Gastrocnemius medialis (tissue), 4 donors: ENCODE results near the gene IQSEC1. TPM values are rescaled to one million over a fixed set of nuclear protein-coding genes. Genes with fewer than 3 reads are reported as not detected.
A peak's percentile ranks its signal among the peaks of the same experiment; 100 is the strongest.

Experiments used
- ATAC-seq, 2 donors: fragments of 150-250 bp; one replicate each; pipeline ENCODE4 v1.9.1; 2016
- DNase-seq, 2 donors: peaks; one replicate each; pipeline ENCODE4 v3.0.0-alpha.2; 2019
- H3K27ac ChIP-seq, 4 donors: fragments of 200-600 bp; sonication (generic); 1 replicate in 1 of 4; 2 replicates in 3 of 4; pipeline ENCODE4 v1.5.1; 2016 to 2018; ENCODE audit warnings: mild to moderate bottlenecking in 2 of 4, moderate library complexity in 1 of 4
- H3K27me3 ChIP-seq, 3 donors: fragments of 200-600 bp; sonication (generic) in 2 of 3; 1 replicate in 1 of 3; 2 replicates in 2 of 3; pipeline versions ENCODE4 v1.5.1 to v1.6.0; 2016 to 2019; ENCODE audit warnings: mild to moderate bottlenecking in 1 of 3, moderate library complexity in 1 of 3
- H3K36me3 ChIP-seq, 2 donors: fragments of 200-600 bp; sonication (generic) in 1 of 2; one replicate each; pipeline ENCODE4 v1.5.1; 2017 to 2018
- H3K4me1 ChIP-seq, 2 donors: fragments of 200-600 bp; sonication (generic) in 1 of 2; one replicate each; pipeline ENCODE4 v1.5.1; 2016 to 2017; ENCODE audit warnings: mild to moderate bottlenecking in 2 of 2
- H3K4me3 ChIP-seq, 4 donors: fragments of 200-600 bp; sonication (generic) in 3 of 4; 1 replicate in 1 of 4; 2 replicates in 3 of 4; pipeline ENCODE4 v1.5.1; 2016 to 2019; ENCODE audit warnings: mild to moderate bottlenecking in 2 of 4
- H3K9me3 ChIP-seq, 3 donors: fragments of 200-600 bp; sonication (generic) in 2 of 3; 1 replicate in 1 of 3; 2 replicates in 2 of 3; pipeline ENCODE4 v1.5.1; 2016 to 2019
- CTCF ChIP-seq, 5 experiments: fragments of 450-650 bp in 3 of 5; fragments of 200-600 bp in 2 of 5; sonication (generic) in 2 of 5; IDR thresholded peaks in 4 of 5; conservative IDR thresholded peaks in 1 of 5; 1 replicate in 4 of 5; 2 replicates in 1 of 5; pipeline ENCODE4 v1.5.1; 2016 to 2019; ENCODE audit warnings: antibody characterized with exemption in 5 of 5, mild to moderate bottlenecking in 3 of 5, moderate library complexity in 3 of 5
- POLR2A ChIP-seq, 2 donors: fragments of 450-650 bp; IDR thresholded peaks; one replicate each; pipeline ENCODE4 v1.6.1; 2017; ENCODE audit warnings: antibody characterized with exemption in 2 of 2, mild to moderate bottlenecking in 2 of 2, moderate library complexity in 2 of 2
- in situ Hi-C, 4 donors: fragments of 200-750 bp; cut with MboI; loops; one replicate each; pipeline versions ENCODE4 v1.15.0 to v1.8.0; 2017; ENCODE audit warnings: low sequenced_read_pairs in 4 of 4
- intact Hi-C: fragments of 100-400 bp; cut with DNase I; formaldehyde crosslinking; loops from one replicate; pipeline ENCODE4 v1.15.1; 2023; ENCODE audit warnings: low total_unique reads
- total RNA-seq, 4 donors: library from RNA; depleted of rRNA; stranded (reverse); fragments of >200 nt; gene quantifications; one replicate each; pipeline versions ENCODE4 v1.1.0 to v1.2.3, GENCODE V29; 2016

The IQSEC1 gene
- total RNA-seq, 4 donors from 2014 or later, result 15.2 to 31.3 (median 28.0) TPM

- TF ChIP-seq POLR2A (IDR thresholded peaks at IDR 0.05), result no peak
- TF ChIP-seq CTCF (IDR thresholded peaks at IDR 0.05 in 4 of 5, conservative IDR thresholded peaks at IDR 0.05 in 1 of 5), result no peak
- Histone ChIP-seq H3K4me3 (no peak overlapping the region), H3K36me3 (no peaks in the 10 kb centered on the region), H3K27me3 (no peaks in the 10 kb centered on the region), H3K4me1 (peaks cover 31 to 44% of the 10 kb centered on the region in 2 donors), H3K27ac (peak overlapping the region in 3 of 4 donors; percentile 1 to 65 (median 22)), H3K9me3 (no peaks in the 10 kb centered on the region)
- intact Hi-C loops (no loop called here), in situ Hi-C loops (loop anchor here (10.0 to 25.0 kb wide), 3 partner anchors 52 to 99 kb away; no protein-coding TSS in a partner anchor)
- no peak for ATAC-seq
- DNase-seq, result no peak
These were observed 86.7 kb downstream of the IQSEC1 start for GRCh38 chr3:12986521-12986920.

- Histone ChIP-seq H3K4me1 (peaks cover 28 to 42% of the 10 kb centered on the region in 2 donors), H3K27me3 (no peaks in the 10 kb centered on the region), H3K27ac (peak overlapping the region in 2 of 4 donors; percentile 22 to 65), H3K4me3 (no peak overlapping the region), H3K9me3 (no peaks in the 10 kb centered on the region), H3K36me3 (no peaks in the 10 kb centered on the region)
- DNase-seq (no peak), ATAC-seq (no peak)
- in situ Hi-C loops, result loop anchor here (10.0 to 25.0 kb wide), 3 partner anchors 51 to 99 kb away; no protein-coding TSS in a partner anchor
- TF ChIP-seq CTCF (IDR thresholded peaks at IDR 0.05 in 4 of 5, conservative IDR thresholded peaks at IDR 0.05 in 1 of 5), result no peak
- TF ChIP-seq POLR2A (IDR thresholded peaks at IDR 0.05), result no peak
- intact Hi-C loops, result no loop called here
These were observed 87.2 kb downstream of the IQSEC1 start for GRCh38 chr3:12986031-12986430.

- intact Hi-C loops (loop anchor here (2.0 kb wide), 1 partner anchor 16 kb away; no protein-coding TSS in a partner anchor), in situ Hi-C loops (loop anchor here (10.0 to 25.0 kb wide), 3 partner anchors 50 to 98 kb away; no protein-coding TSS in a partner anchor)
- peaks cover 28 to 40% of the 10 kb centered on the region in 2 donors for H3K4me1 ChIP-seq
- no peaks in the 10 kb centered on the region for H3K27me3 ChIP-seq
- H3K36me3 ChIP-seq, result no peaks in the 10 kb centered on the region
- peak overlapping the region in 3 of 4 donors; percentile 1 to 65 (median 34) for H3K27ac ChIP-seq
- DNase-seq (peak in 1 of 2 donors; percentile 52), ATAC-seq (peak in 1 of 2 donors; percentile 28)
- H3K9me3 ChIP-seq, result no peaks in the 10 kb centered on the region
- no peak overlapping the region for H3K4me3 ChIP-seq
- TF ChIP-seq CTCF (IDR thresholded peaks at IDR 0.05 in 4 of 5, conservative IDR thresholded peaks at IDR 0.05 in 1 of 5) (no peak), POLR2A (IDR thresholded peaks at IDR 0.05) (no peak)
These were observed 88.1 kb downstream of the IQSEC1 start for GRCh38 chr3:12985148-12985547.

- H3K27ac ChIP-seq, result peak overlapping the region; percentile 24 to 56 (median 30)
- intact Hi-C loops (loop anchor here (1.0 to 2.0 kb wide), 3 partner anchors 15 to 116 kb away; no protein-coding TSS in a partner anchor), in situ Hi-C loops (loop anchor here (10.0 to 25.0 kb wide), 3 partner anchors 49 to 97 kb away; no protein-coding TSS in a partner anchor)
- ATAC-seq (peak; percentile 92 to 95), DNase-seq (peak in 1 of 2 donors; percentile 82)
- no peak overlapping the region for H3K4me3 ChIP-seq
- H3K4me1 ChIP-seq, result peaks cover 28 to 36% of the 10 kb centered on the region in 2 donors
- TF ChIP-seq POLR2A (IDR thresholded peaks at IDR 0.05) (no peak), CTCF (IDR thresholded peaks at IDR 0.05 in 4 of 5, conservative IDR thresholded peaks at IDR 0.05 in 1 of 5) (peak; percentile 68 to 89 (median 84))
- no peaks in the 10 kb centered on the region for H3K36me3 ChIP-seq
- H3K9me3 ChIP-seq, result no peaks in the 10 kb centered on the region
- no peaks in the 10 kb centered on the region for H3K27me3 ChIP-seq
These were observed 89.0 kb downstream of the IQSEC1 start for GRCh38 chr3:12984023-12984823.
